ENCODE data around the gene PDCD11. TPM values are rescaled to one million over a fixed set of nuclear protein-coding genes. Genes with fewer than 3 reads are reported as not detected.
A peak's percentile ranks its signal among the peaks of the same experiment; 100 is the strongest.

Gene PDCD11
- total RNA-seq, 1 experiment from 2014 or later, result 78.8 TPM

DNA sequence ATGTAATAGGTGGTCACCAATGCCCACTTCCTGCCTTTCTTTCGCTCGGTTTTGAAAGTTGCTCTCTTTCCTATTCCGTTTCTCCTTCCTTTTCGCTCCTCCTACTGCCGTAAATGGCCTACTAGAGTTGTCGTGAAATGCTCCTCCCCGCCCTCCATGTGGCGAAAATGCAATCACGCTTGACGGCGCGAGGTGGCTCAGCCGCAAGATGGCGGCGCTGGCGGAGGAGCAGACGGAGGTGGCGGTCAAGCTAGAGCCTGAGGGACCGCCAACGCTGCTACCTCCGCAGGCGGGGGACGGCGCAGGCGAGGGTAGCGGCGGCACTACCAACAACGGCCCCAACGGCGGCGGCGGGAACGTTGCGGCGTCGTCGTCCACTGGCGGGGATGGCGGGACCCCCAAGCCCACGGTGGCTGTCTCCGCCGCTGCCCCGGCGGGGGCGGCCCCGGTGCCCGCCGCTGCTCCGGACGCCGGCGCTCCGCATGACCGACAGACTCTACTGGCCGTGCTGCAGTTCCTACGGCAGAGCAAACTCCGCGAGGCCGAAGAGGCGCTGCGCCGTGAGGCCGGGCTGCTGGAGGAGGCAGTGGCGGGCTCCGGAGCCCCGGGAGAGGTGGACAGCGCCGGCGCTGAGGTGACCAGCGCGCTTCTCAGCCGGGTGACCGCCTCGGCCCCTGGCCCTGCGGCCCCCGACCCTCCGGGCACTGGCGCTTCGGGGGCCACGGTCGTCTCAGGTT is 28.5 kb upstream of the PDCD11 start, which contains the start of gene TAF5 (continued):
- TF ChIP-seq ZNF396 (CRISPR knock-in tag; IDR thresholded peaks at IDR 0.05; ENCODE audit: borderline replicate concordance) (no peak), OVOL2 (CRISPR knock-in tag; IDR thresholded peaks at IDR 0.05; ENCODE audit: borderline replicate concordance) (no peak), ZBTB21 (CRISPR knock-in tag; IDR thresholded peaks at IDR 0.05; ENCODE audit: borderline replicate concordance) (peak; percentile 85), GABPB1 (CRISPR knock-in tag; IDR thresholded peaks at IDR 0.05) (peak; percentile 46; the same call in 1 of the 2 replicates), EMX1 (CRISPR knock-in tag; IDR thresholded peaks at IDR 0.05) (no peak), FOXK1 (CRISPR knock-in tag; IDR thresholded peaks at IDR 0.05) (peak; percentile 96), ZNF671 (CRISPR knock-in tag; IDR thresholded peaks at IDR 0.05) (no peak), PRDM15 (CRISPR knock-in tag; IDR thresholded peaks at IDR 0.05) (no peak), KAT7 (CRISPR knock-in tag; IDR thresholded peaks at IDR 0.05; ENCODE audit: borderline replicate concordance) (no peak), IRF2 (CRISPR knock-in tag; IDR thresholded peaks at IDR 0.05; ENCODE audit: borderline replicate concordance, low read depth) (no peak), FOXJ3 (CRISPR knock-in tag; IDR thresholded peaks at IDR 0.05; ENCODE audit: borderline replicate concordance) (no peak), MYBL2 (CRISPR knock-in tag; IDR thresholded peaks at IDR 0.05) (peak; percentile 42; the same call in 1 of the 2 replicates), SMAD4 (CRISPR knock-in tag; IDR thresholded peaks at IDR 0.05) (no peak), SOX15 (CRISPR knock-in tag; IDR thresholded peaks at IDR 0.05) (no peak), ZNF121 (CRISPR knock-in tag; IDR thresholded peaks at IDR 0.05) (no peak), TEAD1 (CRISPR knock-in tag; IDR thresholded peaks at IDR 0.05) (peak; percentile 92), ZNF423 (CRISPR knock-in tag; IDR thresholded peaks at IDR 0.05) (no peak), TP53 (CRISPR knock-in tag; IDR thresholded peaks at IDR 0.05) (no peak; the same call in 1 of the 2 replicates), JAZF1 (CRISPR knock-in tag; IDR thresholded peaks at IDR 0.05) (no peak), CREM (CRISPR knock-in tag; IDR thresholded peaks at IDR 0.05) (peak; percentile 74), ESRRA (CRISPR knock-in tag; IDR thresholded peaks at IDR 0.05; ENCODE audit: borderline replicate concordance) (no peak; the same call in 1 of the 2 replicates), ZNF425 (CRISPR knock-in tag; conservative IDR thresholded peaks at IDR 0.05) (no peak), ARID4B (CRISPR knock-in tag; IDR thresholded peaks at IDR 0.05; ENCODE audit: borderline replicate concordance) (peak; percentile 93), ELF4 (CRISPR knock-in tag; IDR thresholded peaks at IDR 0.05; ENCODE audit: low read depth) (0 out of 2 replicates have a peak, but pooled peaks have one; percentile 27)
- TF ChIP-seq, protein P1, sequence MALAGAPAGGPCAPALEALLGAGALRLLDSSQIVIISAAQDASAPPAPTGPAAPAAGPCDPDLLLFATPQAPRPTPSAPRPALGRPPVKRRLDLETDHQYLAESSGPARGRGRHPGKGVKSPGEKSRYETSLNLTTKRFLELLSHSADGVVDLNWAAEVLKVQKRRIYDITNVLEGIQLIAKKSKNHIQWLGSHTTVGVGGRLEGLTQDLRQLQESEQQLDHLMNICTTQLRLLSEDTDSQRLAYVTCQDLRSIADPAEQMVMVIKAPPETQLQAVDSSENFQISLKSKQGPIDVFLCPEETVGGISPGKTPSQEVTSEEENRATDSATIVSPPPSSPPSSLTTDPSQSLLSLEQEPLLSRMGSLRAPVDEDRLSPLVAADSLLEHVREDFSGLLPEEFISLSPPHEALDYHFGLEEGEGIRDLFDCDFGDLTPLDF (CRISPR knock-in tag; IDR thresholded peaks at IDR 0.05), result no peak
- TF ChIP-seq, protein P2, sequence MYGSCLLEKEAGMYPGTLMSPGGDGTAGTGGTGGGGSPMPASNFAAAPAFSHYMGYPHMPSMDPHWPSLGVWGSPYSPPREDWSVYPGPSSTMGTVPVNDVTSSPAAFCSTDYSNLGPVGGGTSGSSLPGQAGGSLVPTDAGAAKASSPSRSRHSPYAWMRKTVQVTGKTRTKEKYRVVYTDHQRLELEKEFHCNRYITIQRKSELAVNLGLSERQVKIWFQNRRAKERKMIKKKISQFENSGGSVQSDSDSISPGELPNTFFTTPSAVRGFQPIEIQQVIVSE (CRISPR knock-in tag; IDR thresholded peaks at IDR 0.05; ENCODE audit: borderline replicate concordance), result no peak
- TF ChIP-seq, protein P3, sequence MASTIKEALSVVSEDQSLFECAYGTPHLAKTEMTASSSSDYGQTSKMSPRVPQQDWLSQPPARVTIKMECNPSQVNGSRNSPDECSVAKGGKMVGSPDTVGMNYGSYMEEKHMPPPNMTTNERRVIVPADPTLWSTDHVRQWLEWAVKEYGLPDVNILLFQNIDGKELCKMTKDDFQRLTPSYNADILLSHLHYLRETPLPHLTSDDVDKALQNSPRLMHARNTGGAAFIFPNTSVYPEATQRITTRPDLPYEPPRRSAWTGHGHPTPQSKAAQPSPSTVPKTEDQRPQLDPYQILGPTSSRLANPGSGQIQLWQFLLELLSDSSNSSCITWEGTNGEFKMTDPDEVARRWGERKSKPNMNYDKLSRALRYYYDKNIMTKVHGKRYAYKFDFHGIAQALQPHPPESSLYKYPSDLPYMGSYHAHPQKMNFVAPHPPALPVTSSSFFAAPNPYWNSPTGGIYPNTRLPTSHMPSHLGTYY (CRISPR knock-in tag; IDR thresholded peaks at IDR 0.05), result no peak
